GM23338 (cell line): ENCODE results near the gene BTBD16.

Source experiments
- CREB1 ChIP-seq: fragments of 250-450 bp; sonication (Bioruptor Pico); IDR thresholded peaks from 2 replicates; pipeline ENCODE4 v1.5.0; 2020; ENCODE audit warnings: low read depth, mild to moderate bottlenecking, moderate library complexity
- CTCF ChIP-seq, 2 experiments: fragments of 200-600 bp in 1 of 2; sonication (generic) in 1 of 2; conservative IDR thresholded peaks; 2 replicates each; pipeline versions ENCODE4 v1.5.1 to v1.6.1; 2016 to 2017; ENCODE audit warnings: antibody characterized with exemption in 2 of 2, low read depth in 2 of 2, mild to moderate bottlenecking in 2 of 2, moderate library complexity in 1 of 2

- TF ChIP-seq CTCF (conservative IDR thresholded peaks at IDR 0.05; ENCODE audit: low read depth in 2 of 2) (no peak), CREB1 (CRISPR knock-in tag) (no peak)
Measured at GRCh38 chr10:122333037-122333436, 61.9 kb downstream of the BTBD16 start.
